Measurements from ENCODE around the gene TTC39B.

DNA sequence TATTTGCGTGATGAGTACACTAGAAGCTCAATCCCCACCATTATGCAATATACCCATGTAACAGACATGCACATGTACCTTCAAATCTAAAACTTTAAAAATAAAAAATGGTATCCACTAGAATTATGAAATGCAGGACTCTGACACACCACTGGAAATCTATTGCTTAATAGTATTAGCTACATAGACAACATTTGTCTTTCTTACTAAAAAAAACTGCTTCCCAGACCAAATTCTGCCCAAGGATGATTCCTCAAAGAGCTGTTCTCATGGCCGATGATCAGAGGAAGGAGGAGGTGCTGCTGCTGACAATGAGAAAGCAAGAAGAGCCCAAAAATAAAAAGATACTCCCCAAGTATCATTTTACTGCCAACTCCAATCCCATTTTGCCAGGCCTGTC is 67.2 kb downstream of the TTC39B start:
- TF ChIP-seq, protein P1, sequence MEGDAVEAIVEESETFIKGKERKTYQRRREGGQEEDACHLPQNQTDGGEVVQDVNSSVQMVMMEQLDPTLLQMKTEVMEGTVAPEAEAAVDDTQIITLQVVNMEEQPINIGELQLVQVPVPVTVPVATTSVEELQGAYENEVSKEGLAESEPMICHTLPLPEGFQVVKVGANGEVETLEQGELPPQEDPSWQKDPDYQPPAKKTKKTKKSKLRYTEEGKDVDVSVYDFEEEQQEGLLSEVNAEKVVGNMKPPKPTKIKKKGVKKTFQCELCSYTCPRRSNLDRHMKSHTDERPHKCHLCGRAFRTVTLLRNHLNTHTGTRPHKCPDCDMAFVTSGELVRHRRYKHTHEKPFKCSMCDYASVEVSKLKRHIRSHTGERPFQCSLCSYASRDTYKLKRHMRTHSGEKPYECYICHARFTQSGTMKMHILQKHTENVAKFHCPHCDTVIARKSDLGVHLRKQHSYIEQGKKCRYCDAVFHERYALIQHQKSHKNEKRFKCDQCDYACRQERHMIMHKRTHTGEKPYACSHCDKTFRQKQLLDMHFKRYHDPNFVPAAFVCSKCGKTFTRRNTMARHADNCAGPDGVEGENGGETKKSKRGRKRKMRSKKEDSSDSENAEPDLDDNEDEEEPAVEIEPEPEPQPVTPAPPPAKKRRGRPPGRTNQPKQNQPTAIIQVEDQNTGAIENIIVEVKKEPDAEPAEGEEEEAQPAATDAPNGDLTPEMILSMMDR (IDR thresholded peaks at IDR 0.05) = no peak
- no peak for TF ChIP-seq POLR2AphosphoS5 (IDR thresholded peaks at IDR 0.05)
- TF ChIP-seq EP300 (IDR thresholded peaks at IDR 0.05) = no peak
- TF ChIP-seq POLR2A (IDR thresholded peaks at IDR 0.05) = no peak
